ENCODE measurements around the gene CD59. TPM values are rescaled to one million over a fixed set of nuclear protein-coding genes. Genes with fewer than 3 reads are reported as not detected.

The CD59 gene
- total and polyA plus RNA-seq, 9 of the 15 experiments (the other 6 are each of a cell fraction or from before 2014, with no cell fraction given), result 38.1 to 338 (median 173) TPM

GRCh38 chr11:33777906-33778305, 41.7 kb upstream of the CD59 start (continued):
- no peak for TF ChIP-seq REST (IDR thresholded peaks at IDR 0.05; ENCODE audit: borderline replicate concordance)
- no peak for TF ChIP-seq REST (CRISPR knock-in tag; IDR thresholded peaks at IDR 0.05; ENCODE audit: low read depth)
- no peak for TF ChIP-seq CHD1 (IDR thresholded peaks at IDR 0.05; ENCODE audit: low read length)
- TF ChIP-seq TGIF2 (CRISPR knock-in tag; IDR thresholded peaks at IDR 0.05), result no peak
- TF ChIP-seq ZNF445 (CRISPR knock-in tag; IDR thresholded peaks at IDR 0.05; ENCODE audit: low read depth), result no peak

All from K562 (cell line).